Loucy (cell line): Measurements from ENCODE around the gene AURKAIP1.

ENCODE experiments used
- H2AFZ ChIP-seq: fragments of 200-600 bp; sonication (generic); 2 replicates; pipeline ENCODE4 v1.6.0; 2016; ENCODE audit warnings: antibody characterized with exemption, mild to moderate bottlenecking, low read length, moderate library complexity
- H3F3A ChIP-seq: fragments of 200-600 bp; 2 replicates; pipeline ENCODE4 v1.6.0; 2016; ENCODE audit warnings: antibody characterized with exemption, low read depth, mild to moderate bottlenecking
- H3K27me3 ChIP-seq: fragments of 200-600 bp; sonication (generic); 2 replicates; pipeline ENCODE4 v1.6.1; 2014; ENCODE audit warnings: low read length, mild to moderate bottlenecking; ENCODE audit not compliant: insufficient read depth, poor library complexity, severe bottlenecking
- H3K36me3 ChIP-seq: fragments of 200-600 bp; sonication (generic); 2 replicates; pipeline ENCODE4 v1.6.1; 2016; ENCODE audit warnings: low read length; ENCODE audit not compliant: insufficient read depth
- H3K4me1 ChIP-seq: fragments of 200-600 bp; sonication (generic); 2 replicates; pipeline ENCODE4 v1.5.1; 2014; ENCODE audit warnings: low read length, mild to moderate bottlenecking; ENCODE audit not compliant: insufficient read depth, poor library complexity, severe bottlenecking
- H3K4me2 ChIP-seq: fragments of 200-600 bp; sonication (generic); 2 replicates; pipeline ENCODE4 v1.6.0; 2014; ENCODE audit warnings: antibody characterized with exemption, low read length, low read depth, mild to moderate bottlenecking; ENCODE audit not compliant: poor library complexity, severe bottlenecking
- H3K4me3 ChIP-seq: fragments of 200-600 bp; sonication (generic); 2 replicates; pipeline ENCODE4 v1.5.1; 2014; ENCODE audit warnings: low read length, mild to moderate bottlenecking, mixed read lengths; ENCODE audit not compliant: poor library complexity, severe bottlenecking
- H3K79me2 ChIP-seq: fragments of 200-600 bp; sonication (generic); 2 replicates; pipeline ENCODE4 v1.6.1; 2014; ENCODE audit warnings: low read length; ENCODE audit not compliant: insufficient read depth
- H3K9ac ChIP-seq: fragments of 200-600 bp; sonication (generic); 2 replicates; pipeline ENCODE4 v1.6.0; 2014; ENCODE audit warnings: mild to moderate bottlenecking, low read depth, low read length, moderate library complexity; ENCODE audit not compliant: poor library complexity, severe bottlenecking
- H3K9me2 ChIP-seq: fragments of 200-600 bp; sonication (generic); replicated peaks from 2 replicates; pipeline ENCODE4 v1.6.1; 2016; ENCODE audit warnings: low read depth, low read length, mixed read lengths
- H3K9me3 ChIP-seq: fragments of 200-600 bp; sonication (generic); 2 replicates; pipeline ENCODE4 v1.6.1; 2014; ENCODE audit warnings: mild to moderate bottlenecking, antibody characterized with exemption, low read length, low read depth; ENCODE audit not compliant: insufficient read depth
- H4K20me1 ChIP-seq: fragments of 200-600 bp; sonication (generic); 2 replicates; pipeline ENCODE4 v1.6.0; 2014; ENCODE audit warnings: antibody characterized with exemption, low read length, mild to moderate bottlenecking; ENCODE audit not compliant: insufficient read depth, poor library complexity, severe bottlenecking
- CTCF ChIP-seq: fragments of 200-600 bp; sonication (generic); conservative IDR thresholded peaks from 2 replicates; pipeline ENCODE4 v1.5.1; 2014; ENCODE audit warnings: mild to moderate bottlenecking, antibody characterized with exemption, low read length
- EZH2phosphoT487 ChIP-seq: fragments of 200-600 bp; IDR thresholded peaks from 2 replicates; pipeline ENCODE4 v1.6.1; 2018; ENCODE audit warnings: antibody characterized with exemption, mild to moderate bottlenecking, moderate library complexity, borderline replicate concordance

The AURKAIP1 gene

GRCh38 chr1:1342061-1342562 lies 32.9 kb downstream of the AURKAIP1 start:
- Histone ChIP-seq H3K79me2 (peaks cover 13% of the 10 kb centered on the region; the same call in 1 of the 2 replicates), H3K9me2 (no peaks in the 10 kb centered on the region), H3K4me3 (no peak overlapping the region), H3K4me2 (no peak overlapping the region), H3K36me3 (no peaks in the 10 kb centered on the region; the same call in 1 of the 2 replicates), H2AFZ (no peak overlapping the region), H3K27me3 (no peaks in the 10 kb centered on the region), H3K4me1 (peaks cover 5% of the 10 kb centered on the region), H3F3A (no peaks in the 10 kb centered on the region), H4K20me1 (peaks cover 9% of the 10 kb centered on the region), H3K9me3 (no peaks in the 10 kb centered on the region), H3K9ac (no peak overlapping the region)
- no peak for TF ChIP-seq EZH2phosphoT487
- TF ChIP-seq CTCF: no peak

- Histone ChIP-seq H3F3A (no peaks in the 10 kb centered on the region), H4K20me1 (peaks cover 9% of the 10 kb centered on the region), H3K27me3 (no peaks in the 10 kb centered on the region), H2AFZ (no peak overlapping the region), H3K36me3 (no peaks in the 10 kb centered on the region; the same call in 1 of the 2 replicates), H3K4me3 (no peak overlapping the region), H3K9me2 (no peaks in the 10 kb centered on the region), H3K9ac (no peak overlapping the region), H3K79me2 (peaks cover 8% of the 10 kb centered on the region; the same call in 1 of the 2 replicates), H3K9me3 (no peaks in the 10 kb centered on the region), H3K4me1 (no peaks in the 10 kb centered on the region), H3K4me2 (no peak overlapping the region)
- no peak for TF ChIP-seq EZH2phosphoT487
- TF ChIP-seq CTCF: no peak
Measured at GRCh38 chr1:1341549-1342021, 33.4 kb downstream of the AURKAIP1 start.

GRCh38 chr1:1340791-1341548 lies 34.0 kb downstream of the AURKAIP1 start:
- peaks cover 5% of the 10 kb centered on the region; the same call in 1 of the 2 replicates for H3K79me2 ChIP-seq
- no peaks in the 10 kb centered on the region for H3K4me1 ChIP-seq
- no peaks in the 10 kb centered on the region for H3F3A ChIP-seq
- no peak overlapping the region for H3K4me3 ChIP-seq
- H3K9me2 ChIP-seq: no peaks in the 10 kb centered on the region
- peaks cover 9% of the 10 kb centered on the region for H4K20me1 ChIP-seq
- H3K27me3 ChIP-seq: no peaks in the 10 kb centered on the region
- no peak overlapping the region for H3K4me2 ChIP-seq
- H2AFZ ChIP-seq: no peak overlapping the region
- no peaks in the 10 kb centered on the region for H3K9me3 ChIP-seq
- H3K9ac ChIP-seq: no peak overlapping the region
- no peak for TF ChIP-seq EZH2phosphoT487
- H3K36me3 ChIP-seq: no peaks in the 10 kb centered on the region; the same call in 1 of the 2 replicates
